Activated CD8-positive, alpha-beta T cell treated with anti-CD3 and anti-CD28 coated beads for 36 hours (primary cell): ENCODE results near the gene IDI1. TPM values are rescaled to one million over a fixed set of nuclear protein-coding genes. Genes with fewer than 3 reads are reported as not detected.

Experiments
- ATAC-seq: fragments of 200-7000 bp; cut with Tn5 transposase; one replicate; pipeline ENCODE4 v1.10.0; 2021; ENCODE audit warnings: mild to moderate bottlenecking, moderate library complexity
- CTCF ChIA-PET: fragments of 350-600 bp; sonication (Branson Sonifier 250); formaldehyde crosslinking; loops from one replicate; lab custom pipeline; 2021; ENCODE audit warnings: antibody characterized with exemption; lab: Charles Lee
- POLR2A ChIA-PET: fragments of 350-600 bp; sonication (Branson Sonifier 250); formaldehyde crosslinking; loops from one replicate; lab custom pipeline; 2021; ENCODE audit warnings: antibody characterized with exemption; lab: Charles Lee
- DNase-seq: peaks from one replicate; pipeline ENCODE4 v3.0.0-alpha.2; 2020
- H3K27ac Mint-ChIP-seq: one replicate; pipeline ENCODE4 v1.8.0; 2021; ENCODE audit warnings: mild to moderate bottlenecking, mixed read lengths
- H3K27me3 Mint-ChIP-seq: one replicate; pipeline ENCODE4 v1.8.0; 2021; ENCODE audit warnings: mixed read lengths
- H3K36me3 Mint-ChIP-seq: one replicate; pipeline ENCODE4 v1.8.0; 2021; ENCODE audit warnings: low read depth, mixed read lengths
- H3K4me1 Mint-ChIP-seq: one replicate; pipeline ENCODE4 v1.8.0; 2021; ENCODE audit warnings: low read depth, mixed read lengths
- H3K4me3 Mint-ChIP-seq: one replicate; pipeline ENCODE4 v1.8.0; 2021; ENCODE audit warnings: mild to moderate bottlenecking, moderate library complexity, mixed read lengths
- H3K9me3 Mint-ChIP-seq: one replicate; pipeline ENCODE4 v1.8.0; 2021; ENCODE audit warnings: mixed read lengths
- CTCF ChIP-seq: fragments of 200-600 bp; IDR thresholded peaks from one replicate; pipeline ENCODE4 v1.8.0; 2022; ENCODE audit warnings: antibody characterized with exemption, mild to moderate bottlenecking
- intact Hi-C: fragments of 100-400 bp; cut with micrococcal nuclease; formaldehyde crosslinking; loops from one replicate; pipeline ENCODE4 v1.10.0; 2022
- total RNA-seq, 2 experiments: library from RNA; stranded (reverse); gene quantifications; one replicate each; pipeline ENCODE4 v1.2.3, GENCODE V29; 2021

IDI1 gene
- total RNA-seq, 2 experiments from 2014 or later = 67.7 to 69.5 TPM

- no peaks in the 10 kb centered on the region for H3K27me3 Mint-ChIP-seq
Observed at GRCh38 chr10:1034758-1035157, 14.2 kb downstream of the IDI1 start.

GRCh38 chr10:1033601-1034000, 15.3 kb downstream of the IDI1 start:
- H3K36me3 Mint-ChIP-seq = peaks cover 11% of the 10 kb centered on the region
- ATAC-seq = no peak
- no peaks in the 10 kb centered on the region for H3K27me3 Mint-ChIP-seq
- intact Hi-C loops = no loop called here
- ChIA-PET POLR2A (interaction anchor here (1.7 kb wide), 1 partner anchor 9 kb away, joined by 4 read pairs; no protein-coding TSS in a partner anchor), CTCF (no interaction called here)
- no peak overlapping the region for H3K27ac Mint-ChIP-seq
- no peak overlapping the region for H3K4me3 Mint-ChIP-seq
- H3K9me3 Mint-ChIP-seq = no peaks in the 10 kb centered on the region
- H3K4me1 Mint-ChIP-seq = peaks cover 7% of the 10 kb centered on the region
- DNase-seq = no peak
- no peak for TF ChIP-seq CTCF

More at GRCh38 chr10:1034758-1035157, 14.2 kb downstream of the IDI1 start:
- H3K9me3 Mint-ChIP-seq = no peaks in the 10 kb centered on the region
- CTCF ChIA-PET = no interaction called here
- DNase-seq = no peak
- H3K4me3 Mint-ChIP-seq = no peak overlapping the region
- peaks cover 7% of the 10 kb centered on the region for H3K4me1 Mint-ChIP-seq
- no peak for ATAC-seq
- intact Hi-C loops = no loop called here
- TF ChIP-seq CTCF = no peak
- POLR2A ChIA-PET = interaction anchor here (1.1 to 1.2 kb wide), 2 partner anchors 19 to 39 kb away, joined by 3 read pairs; no protein-coding TSS in a partner anchor
- H3K27ac Mint-ChIP-seq = no peak overlapping the region
- H3K36me3 Mint-ChIP-seq = peaks cover 11% of the 10 kb centered on the region

- intact Hi-C loops = no loop called here
- DNase-seq (no peak), ATAC-seq (no peak)
- Mint-ChIP-seq H3K9me3 (no peaks in the 10 kb centered on the region), H3K27me3 (no peaks in the 10 kb centered on the region), H3K36me3 (peaks cover 12% of the 10 kb centered on the region), H3K27ac (no peak overlapping the region), H3K4me3 (no peak overlapping the region), H3K4me1 (no peaks in the 10 kb centered on the region)
- ChIA-PET POLR2A (interaction anchor here (1.0 to 1.3 kb wide), 4 partner anchors 11 to 35 kb away, joined by 3 to 4 read pairs (median 3); no protein-coding TSS in a partner anchor), CTCF (interaction anchor here (1.7 kb wide), 1 partner anchor 12 kb away, joined by 4 read pairs; no protein-coding TSS in a partner anchor)
- TF ChIP-seq CTCF = no peak
Observed at GRCh38 chr10:1029838-1030237, 19.1 kb downstream of the IDI1 start.

- no peak overlapping the region for H3K27ac Mint-ChIP-seq
- H3K27me3 Mint-ChIP-seq = no peaks in the 10 kb centered on the region
- ATAC-seq (no peak), DNase-seq (no peak)
- no peaks in the 10 kb centered on the region for H3K9me3 Mint-ChIP-seq
- no peak for TF ChIP-seq CTCF
- H3K36me3 Mint-ChIP-seq = peaks cover 14% of the 10 kb centered on the region
- no peaks in the 10 kb centered on the region for H3K4me1 Mint-ChIP-seq
- POLR2A ChIA-PET = no interaction called here
- H3K4me3 Mint-ChIP-seq = no peak overlapping the region
- CTCF ChIA-PET = interaction anchor here (0.8 kb wide), 1 partner anchor 48 kb away, joined by 3 read pairs; no protein-coding TSS in a partner anchor
- intact Hi-C loops = no loop called here
Observed at GRCh38 chr10:1026578-1026977, 22.3 kb downstream of the IDI1 start.

- ChIA-PET CTCF (no interaction called here), POLR2A (no interaction called here)
- H3K9me3 Mint-ChIP-seq = no peaks in the 10 kb centered on the region
- intact Hi-C loops = no loop called here
- ATAC-seq = no peak
- H3K27me3 Mint-ChIP-seq = no peaks in the 10 kb centered on the region
- peaks cover 23% of the 10 kb centered on the region for H3K36me3 Mint-ChIP-seq
- H3K4me3 Mint-ChIP-seq = no peak within 1 kb of the TSS
- H3K4me1 Mint-ChIP-seq = no peaks in the 10 kb centered on the region
- no peak within 1 kb of the TSS for H3K27ac Mint-ChIP-seq
- DNase-seq = no peak
- no peak for TF ChIP-seq CTCF
Observed at GRCh38 chr10:1025683-1026082, 23.2 kb downstream of the IDI1 start, which contains the start of gene IDI2. TSS of gene IDI2 (minus strand) at chr10:1025859. CDS start at chr10:1024723, 1,136 bp downstream.
